ENCODE measurements around the gene CNR2.

- TF ChIP-seq CTCF (IDR thresholded peaks at IDR 0.05) (no peak), POLR2A (IDR thresholded peaks at IDR 0.05) (no peak)
These were observed 74.7 kb downstream of the CNR2 start for GRCh38 chr1:23838401-23838866.

Data from gastroesophageal sphincter (tissue), 3 donors.